ENCODE results near the gene ZNF417.
"Not testable (repeated sequence)": the region's sequence is repeated elsewhere in the genome, so short reads cannot be mapped to it uniquely, and the experiment has no call there.

ZNF417 gene

DNA sequence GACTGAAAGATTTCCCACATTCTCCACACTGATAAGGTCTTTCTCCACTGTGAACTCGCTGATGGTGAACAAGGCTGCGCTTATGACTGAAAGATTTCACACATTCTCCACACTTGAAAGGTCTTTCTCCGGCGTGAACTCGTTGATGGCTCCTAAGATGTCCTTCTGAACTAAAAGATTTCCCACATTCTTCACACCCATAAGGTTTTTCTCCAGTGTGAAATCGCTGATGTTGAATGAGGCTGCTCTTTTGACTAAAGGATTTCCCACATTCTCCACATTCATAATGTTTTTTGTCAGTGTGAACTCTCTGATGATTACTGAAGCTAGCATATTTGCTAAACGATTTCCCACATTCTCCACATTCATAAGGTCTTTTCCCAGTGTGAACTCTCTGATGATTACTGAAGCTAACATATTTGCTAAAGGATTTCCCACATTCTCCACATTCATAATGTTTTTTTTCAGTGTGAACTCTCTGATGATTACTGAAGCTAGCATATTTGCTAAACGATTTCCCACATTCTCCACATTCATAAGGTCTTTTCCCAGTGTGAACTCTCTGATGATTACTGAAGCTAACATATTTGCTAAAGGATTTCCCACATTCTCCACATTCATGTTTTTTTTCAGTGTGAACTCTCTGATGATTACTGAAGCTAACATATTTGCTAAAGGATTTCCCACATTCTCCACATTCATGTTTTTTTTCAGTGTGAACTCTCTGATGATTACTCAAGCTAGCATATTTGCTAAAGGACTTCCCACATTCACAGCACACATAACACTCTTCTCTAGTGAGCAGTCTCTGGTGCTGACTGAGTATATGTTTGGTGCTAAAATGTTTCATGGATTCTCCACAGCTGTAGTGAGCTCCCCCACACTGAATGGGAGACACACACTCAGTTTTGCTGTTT, 42.3 kb downstream of the ZNF417 start:
- TF ChIP-seq SETDB1 (IDR thresholded peaks at IDR 0.05; ENCODE audit: insufficient read length, low read length): peak; percentile 93
- TF ChIP-seq, protein P1, sequence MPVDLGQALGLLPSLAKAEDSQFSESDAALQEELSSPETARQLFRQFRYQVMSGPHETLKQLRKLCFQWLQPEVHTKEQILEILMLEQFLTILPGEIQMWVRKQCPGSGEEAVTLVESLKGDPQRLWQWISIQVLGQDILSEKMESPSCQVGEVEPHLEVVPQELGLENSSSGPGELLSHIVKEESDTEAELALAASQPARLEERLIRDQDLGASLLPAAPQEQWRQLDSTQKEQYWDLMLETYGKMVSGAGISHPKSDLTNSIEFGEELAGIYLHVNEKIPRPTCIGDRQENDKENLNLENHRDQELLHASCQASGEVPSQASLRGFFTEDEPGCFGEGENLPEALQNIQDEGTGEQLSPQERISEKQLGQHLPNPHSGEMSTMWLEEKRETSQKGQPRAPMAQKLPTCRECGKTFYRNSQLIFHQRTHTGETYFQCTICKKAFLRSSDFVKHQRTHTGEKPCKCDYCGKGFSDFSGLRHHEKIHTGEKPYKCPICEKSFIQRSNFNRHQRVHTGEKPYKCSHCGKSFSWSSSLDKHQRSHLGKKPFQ (tag by site-specific recombination; IDR thresholded peaks at IDR 0.05): 0 out of 2 replicates have a peak, but pooled peaks have one; percentile 17
- POLR2A ChIA-PET; H3K4me3 ChIP-seq (ENCODE audit: low read depth, low read length); CTCF ChIA-PET; H3K9me3 ChIP-seq (ENCODE audit: control insufficient read depth, insufficient read depth, low read depth, low read length); H3K4me1 ChIP-seq (ENCODE audit: control insufficient read depth, insufficient read depth, low read length); H3K27ac ChIP-seq (ENCODE audit: extremely low read depth, low read depth, low read length): not testable (repeated sequence)
- peaks cover 0 to 12% of the 10 kb centered on the region in 2 experiments; a peak in 2 of 3 replicates for H3K36me3 ChIP-seq (ENCODE audit: control insufficient read depth in 2 of 2, insufficient read depth in 1 of 2, low read length in 2 of 2)

DNA sequence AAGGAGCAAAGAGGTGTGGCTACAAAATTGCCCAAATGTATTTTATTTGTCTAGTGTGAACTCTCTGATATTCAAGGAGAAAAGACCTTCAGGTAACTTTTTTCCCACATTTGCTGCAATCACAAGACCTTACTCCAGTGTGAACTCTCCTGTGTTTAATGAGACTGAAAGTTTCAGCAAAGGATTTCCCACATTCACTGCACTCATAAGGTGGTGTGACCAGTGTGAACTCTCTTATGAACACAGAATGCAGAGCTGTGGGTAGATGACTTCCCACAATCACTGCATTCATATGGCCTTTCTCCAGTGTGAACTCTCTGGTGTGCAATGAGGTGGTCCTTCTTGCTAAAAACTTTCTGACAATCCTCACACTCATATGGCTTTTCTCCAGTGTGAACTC, 43.9 kb downstream of the ZNF417 start:
- CTCF ChIA-PET: no interaction called here
- H3K27ac ChIP-seq (ENCODE audit: extremely low read depth, low read depth, low read length): no peak overlapping the region
- peaks cover 7 to 19% of the 10 kb centered on the region in 2 experiments for H3K36me3 ChIP-seq (ENCODE audit: control insufficient read depth in 2 of 2, insufficient read depth in 1 of 2, low read length in 2 of 2)

GRCh38 chr19:57870225-57870624, 46.2 kb downstream of the ZNF417 start:
- Histone ChIP-seq H3K4me1 (ENCODE audit: control insufficient read depth, insufficient read depth, low read length) (no peaks in the 10 kb centered on the region), H3K27ac (ENCODE audit: extremely low read depth, low read depth, low read length) (no peak overlapping the region), H3K9me3 (ENCODE audit: control insufficient read depth, insufficient read depth, low read depth, low read length) (peaks cover 12% of the 10 kb centered on the region), H3K36me3 (ENCODE audit: control insufficient read depth in 2 of 2, insufficient read depth in 1 of 2, low read length in 2 of 2) (peaks cover 29% of the 10 kb centered on the region in 2 experiments), H3K4me3 (ENCODE audit: low read depth, low read length) (no peak overlapping the region)
- CTCF ChIA-PET: interaction anchor here (0.6 kb wide), 1 partner anchor 227 kb away, joined by 3 read pairs; no protein-coding TSS in a partner anchor
- TF ChIP-seq SETDB1 (IDR thresholded peaks at IDR 0.05; ENCODE audit: insufficient read length, low read length) (peak; percentile 10), ZNF513 (tag by site-specific recombination; IDR thresholded peaks at IDR 0.05) (0 out of 2 replicates have a peak, but pooled peaks have one; percentile 11), ZEB2 (tag by site-specific recombination; IDR thresholded peaks at IDR 0.05) (no peak)
- POLR2A ChIA-PET: no interaction called here

More for the DNA sequence above, 43.9 kb downstream of the ZNF417 start:
- TF ChIP-seq ZBTB21 (tag by site-specific recombination; IDR thresholded peaks at IDR 0.05) (no peak), SETDB1 (IDR thresholded peaks at IDR 0.05; ENCODE audit: insufficient read length, low read length) (peak; percentile 78)
- TF ChIP-seq, protein P1 (tag by site-specific recombination; IDR thresholded peaks at IDR 0.05): peak; percentile 80
- H3K4me3 ChIP-seq (ENCODE audit: low read depth, low read length): no peak overlapping the region
- POLR2A ChIA-PET: no interaction called here
- no peaks in the 10 kb centered on the region for H3K4me1 ChIP-seq (ENCODE audit: control insufficient read depth, insufficient read depth, low read length)
- peaks cover 8% of the 10 kb centered on the region for H3K9me3 ChIP-seq (ENCODE audit: control insufficient read depth, insufficient read depth, low read depth, low read length)

- peaks cover 35% of the 10 kb centered on the region in 2 experiments for H3K36me3 ChIP-seq (ENCODE audit: control insufficient read depth in 2 of 2, insufficient read depth in 1 of 2, low read length in 2 of 2)
Measured at GRCh38 chr19:57869655-57870054, 46.7 kb downstream of the ZNF417 start.

More at GRCh38 chr19:57869655-57870054, 46.7 kb downstream of the ZNF417 start:
- H3K27ac ChIP-seq (ENCODE audit: extremely low read depth, low read depth, low read length); H3K4me1 ChIP-seq (ENCODE audit: control insufficient read depth, insufficient read depth, low read length); POLR2A ChIA-PET; H3K4me3 ChIP-seq (ENCODE audit: low read depth, low read length): not testable (repeated sequence)
- CTCF ChIA-PET: interaction anchor here (0.6 kb wide), 1 partner anchor 226 kb away, joined by 3 read pairs; no protein-coding TSS in a partner anchor
- H3K9me3 ChIP-seq (ENCODE audit: control insufficient read depth, insufficient read depth, low read depth, low read length): peaks cover 14% of the 10 kb centered on the region
- TF ChIP-seq ZNF169 (tag by site-specific recombination; IDR thresholded peaks at IDR 0.05): 0 out of 2 replicates have a peak, but pooled peaks have one; percentile 24
